NCI-H510A (cell line): ENCODE data around the gene PTGS1.

Source experiments
- DNase-seq: peaks from one replicate; lab custom pipeline; 2025; lab: John Stamatoyannopoulos, UW

PTGS1 gene

GRCh38 chr9:122374885-122375420, 4.1 kb downstream of the PTGS1 start:
- DNase-seq: peak; percentile 29

DNA sequence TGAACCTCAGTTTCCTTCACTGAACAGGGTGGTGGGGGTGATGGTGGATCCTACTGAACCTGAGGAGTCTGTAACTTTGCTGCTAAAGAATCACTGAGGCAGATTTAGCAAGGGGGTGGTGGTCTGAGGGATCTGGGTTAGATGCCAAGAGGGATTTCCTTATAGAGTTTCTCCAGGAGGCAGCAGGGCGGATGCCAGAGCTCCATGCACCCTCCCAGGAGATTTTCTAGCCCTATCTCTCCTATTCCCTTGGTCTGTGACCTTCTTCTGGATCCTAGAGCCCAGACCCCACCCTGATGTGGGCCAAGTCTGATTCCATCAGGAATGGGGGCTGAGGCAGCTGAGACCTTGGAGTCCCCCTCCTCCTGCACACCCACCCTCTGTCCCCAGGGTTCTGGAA, 6.0 kb downstream of the PTGS1 start:
- no peak for DNase-seq

- DNase-seq: no peak
Measured at GRCh38 chr9:122377241-122378164, 6.7 kb downstream of the PTGS1 start.

- DNase-seq: no peak
Measured at GRCh38 chr9:122378236-122378635, 7.4 kb downstream of the PTGS1 start.

DNA sequence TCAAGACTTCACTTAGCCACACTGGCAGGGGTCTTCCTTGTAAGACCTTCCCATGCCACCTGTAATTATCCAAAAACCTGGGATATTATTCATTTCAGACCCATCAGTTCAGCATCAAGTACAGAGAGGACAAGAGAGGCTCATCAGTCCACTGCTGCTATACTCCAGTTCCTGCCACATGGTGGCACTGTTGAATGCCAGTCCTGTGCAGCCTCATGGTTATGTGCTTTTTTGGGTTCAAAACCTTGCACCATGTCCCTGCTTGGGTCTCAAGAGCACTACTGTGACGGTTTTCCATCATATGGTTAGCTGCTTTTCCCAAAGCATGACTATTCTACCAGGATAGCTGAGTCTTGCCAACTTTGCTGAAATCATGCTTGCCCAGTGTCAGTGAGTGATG, 8.5 kb downstream of the PTGS1 start:
- DNase-seq: no peak

GRCh38 chr9:122380293-122380692, 9.5 kb downstream of the PTGS1 start:
- no peak for DNase-seq

DNA sequence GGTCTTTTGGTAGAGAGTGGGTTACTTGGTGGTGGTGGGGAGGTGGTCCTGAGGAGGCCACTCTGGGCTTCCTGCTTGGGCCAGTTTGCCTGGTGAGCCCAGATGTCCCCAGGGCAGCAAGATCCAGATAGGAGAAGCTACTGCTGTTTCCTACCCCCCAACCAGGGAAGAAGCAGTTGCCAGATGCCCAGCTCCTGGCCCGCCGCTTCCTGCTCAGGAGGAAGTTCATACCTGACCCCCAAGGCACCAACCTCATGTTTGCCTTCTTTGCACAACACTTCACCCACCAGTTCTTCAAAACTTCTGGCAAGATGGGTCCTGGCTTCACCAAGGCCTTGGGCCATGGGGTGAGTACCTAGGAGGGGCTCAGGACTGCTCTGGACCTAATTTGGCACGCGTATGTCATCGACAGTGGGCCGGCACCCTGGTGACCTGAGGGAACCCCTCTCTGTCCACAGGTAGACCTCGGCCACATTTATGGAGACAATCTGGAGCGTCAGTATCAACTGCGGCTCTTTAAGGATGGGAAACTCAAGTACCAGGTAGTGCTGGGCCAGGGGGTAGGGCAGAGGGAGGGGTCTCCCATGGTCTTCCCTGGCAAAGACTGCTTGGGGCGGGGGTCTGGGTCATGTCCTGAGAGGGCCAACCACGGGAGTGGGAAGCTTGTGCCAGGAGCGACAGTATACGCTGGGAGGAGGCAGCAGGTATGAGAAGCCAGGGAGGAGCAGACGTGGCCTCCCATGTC, 10.6 kb downstream of the PTGS1 start:
- no peak for DNase-seq

DNA sequence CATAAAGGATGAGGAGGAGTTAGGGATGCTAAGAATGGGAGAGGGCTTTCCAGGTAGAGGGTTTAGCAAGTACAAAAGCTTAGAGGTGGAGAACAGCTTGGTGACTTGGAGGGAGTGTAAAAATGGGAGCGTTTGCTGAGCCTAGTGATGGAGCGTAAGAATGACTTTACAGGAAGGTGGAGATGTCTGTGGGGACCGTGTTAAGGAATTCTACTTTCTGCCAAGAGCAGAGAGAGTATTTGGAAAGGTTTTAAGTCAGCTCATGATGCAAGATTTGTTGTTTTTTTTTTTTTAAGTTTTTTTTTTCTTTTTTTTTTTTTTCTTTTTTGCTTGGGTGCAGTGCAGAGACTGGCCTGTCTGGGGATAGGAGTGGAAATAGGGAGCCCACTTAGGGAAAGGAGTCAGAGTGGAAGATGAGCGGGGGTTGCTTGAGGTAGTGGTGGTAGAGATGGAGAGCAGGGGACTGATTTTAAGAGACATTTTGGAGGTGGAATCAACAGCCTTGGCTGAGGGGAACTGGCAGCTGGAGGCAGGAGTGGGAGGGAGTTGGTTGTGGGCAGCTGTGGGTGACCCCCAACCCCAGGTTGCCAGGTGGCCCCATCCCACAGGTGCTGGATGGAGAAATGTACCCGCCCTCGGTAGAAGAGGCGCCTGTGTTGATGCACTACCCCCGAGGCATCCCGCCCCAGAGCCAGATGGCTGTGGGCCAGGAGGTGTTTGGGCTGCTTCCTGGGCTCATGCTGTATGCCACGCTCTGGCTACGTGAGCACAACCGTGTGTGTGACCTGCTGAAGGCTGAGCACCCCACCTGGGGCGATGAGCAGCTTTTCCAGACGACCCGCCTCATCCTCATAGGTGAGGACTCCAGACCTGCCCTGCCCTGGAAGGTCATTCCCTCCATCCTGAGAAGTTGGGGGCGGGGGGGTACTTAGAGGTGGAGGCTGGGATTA, 12.4 kb downstream of the PTGS1 start:
- DNase-seq: no peak

- no peak for DNase-seq
Measured at GRCh38 chr9:122383992-122384461, 13.2 kb downstream of the PTGS1 start.

DNA sequence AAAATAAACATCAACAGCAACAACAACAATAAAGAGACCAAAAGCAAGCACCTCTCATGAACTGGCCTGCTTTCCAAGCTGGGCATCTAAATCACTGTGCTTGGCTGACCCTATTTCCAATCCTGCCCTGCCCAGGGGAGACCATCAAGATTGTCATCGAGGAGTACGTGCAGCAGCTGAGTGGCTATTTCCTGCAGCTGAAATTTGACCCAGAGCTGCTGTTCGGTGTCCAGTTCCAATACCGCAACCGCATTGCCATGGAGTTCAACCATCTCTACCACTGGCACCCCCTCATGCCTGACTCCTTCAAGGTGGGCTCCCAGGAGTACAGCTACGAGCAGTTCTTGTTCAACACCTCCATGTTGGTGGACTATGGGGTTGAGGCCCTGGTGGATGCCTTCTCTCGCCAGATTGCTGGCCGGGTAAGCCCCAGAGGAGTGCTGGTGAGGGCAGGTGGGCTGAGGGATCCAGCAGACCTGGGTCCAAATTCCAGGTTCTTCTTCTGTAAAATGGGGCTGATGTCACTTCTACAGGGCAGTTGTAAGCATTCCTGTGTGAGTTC, 15.6 kb downstream of the PTGS1 start:
- DNase-seq: peak; percentile 18

DNA sequence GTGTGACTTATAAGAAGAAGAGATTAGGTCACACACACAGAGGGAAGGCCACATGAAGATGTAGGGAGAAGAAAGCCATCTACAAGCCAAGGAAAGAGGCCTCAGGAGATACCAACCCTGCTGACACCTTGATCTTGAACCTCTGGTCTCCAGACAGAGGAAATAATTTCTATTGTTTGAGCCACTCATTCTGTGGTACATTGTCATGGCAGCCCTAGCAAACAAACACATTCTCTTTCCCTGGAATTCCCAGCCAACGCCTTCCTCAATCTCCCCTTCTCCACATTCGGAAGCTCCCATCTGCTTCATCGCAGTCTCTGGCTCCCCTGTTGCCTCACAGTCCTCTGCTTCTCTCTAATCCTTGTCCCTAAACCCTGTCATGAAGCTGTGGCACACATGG, 16.7 kb downstream of the PTGS1 start:
- DNase-seq: no peak

DNA sequence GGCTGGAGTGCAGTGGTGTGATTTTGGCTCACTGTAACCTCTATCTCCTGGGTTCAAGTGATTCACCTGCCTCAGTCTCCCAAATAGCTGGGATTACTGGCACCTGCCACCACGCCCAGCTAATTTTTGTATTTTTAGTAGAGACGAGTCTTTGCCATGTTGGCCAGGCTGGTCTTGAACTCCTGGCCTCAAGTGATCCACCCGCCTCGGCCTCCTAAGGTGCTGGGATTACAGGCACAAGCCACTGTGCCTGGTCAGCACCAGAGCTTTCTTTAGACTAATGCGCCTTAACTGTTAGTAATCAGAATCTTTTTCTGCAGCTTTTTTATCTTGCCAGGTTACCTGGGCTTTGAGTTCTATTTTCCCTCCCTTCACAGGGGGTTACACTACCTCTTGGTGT, 18.4 kb downstream of the PTGS1 start:
- DNase-seq: no peak

DNA sequence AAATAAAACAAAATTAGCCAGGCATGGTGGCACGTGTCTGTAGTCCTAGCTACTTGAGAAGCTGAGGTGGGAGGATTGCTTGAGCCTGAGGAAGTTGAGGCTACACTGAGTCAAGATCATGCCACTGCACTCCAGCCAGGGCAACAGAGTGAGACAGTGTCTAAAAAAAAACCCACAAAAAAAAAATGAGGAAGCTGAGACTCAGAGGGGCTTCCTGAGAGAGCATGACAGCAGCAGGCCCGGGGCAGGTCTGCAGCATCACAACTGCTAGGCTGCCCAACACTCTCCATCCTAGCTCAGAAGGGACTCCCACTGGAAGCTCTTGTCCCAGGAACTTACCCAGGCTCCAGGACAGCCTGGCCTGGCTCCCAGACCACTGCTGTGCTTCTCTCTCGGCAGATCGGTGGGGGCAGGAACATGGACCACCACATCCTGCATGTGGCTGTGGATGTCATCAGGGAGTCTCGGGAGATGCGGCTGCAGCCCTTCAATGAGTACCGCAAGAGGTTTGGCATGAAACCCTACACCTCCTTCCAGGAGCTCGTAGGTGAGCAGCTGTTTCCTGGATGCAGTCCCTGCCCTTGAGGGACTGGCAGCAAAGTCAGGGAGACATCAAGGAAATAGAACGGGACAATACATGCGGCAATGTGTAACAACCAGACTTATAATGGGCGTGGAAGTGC, 19.1 kb downstream of the PTGS1 start:
- DNase-seq: peak; percentile 42

DNA sequence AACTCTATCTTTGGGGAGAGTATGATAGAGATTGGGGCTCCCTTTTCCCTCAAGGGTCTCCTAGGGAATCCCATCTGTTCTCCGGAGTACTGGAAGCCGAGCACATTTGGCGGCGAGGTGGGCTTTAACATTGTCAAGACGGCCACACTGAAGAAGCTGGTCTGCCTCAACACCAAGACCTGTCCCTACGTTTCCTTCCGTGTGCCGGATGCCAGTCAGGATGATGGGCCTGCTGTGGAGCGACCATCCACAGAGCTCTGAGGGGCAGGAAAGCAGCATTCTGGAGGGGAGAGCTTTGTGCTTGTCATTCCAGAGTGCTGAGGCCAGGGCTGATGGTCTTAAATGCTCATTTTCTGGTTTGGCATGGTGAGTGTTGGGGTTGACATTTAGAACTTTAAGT, 21.5 kb downstream of the PTGS1 start:
- no peak for DNase-seq

- no peak for DNase-seq
Measured at GRCh38 chr9:122392714-122393113, 21.9 kb downstream of the PTGS1 start.

GRCh38 chr9:122393284-122393983, 22.6 kb downstream of the PTGS1 start:
- no peak for DNase-seq

DNA sequence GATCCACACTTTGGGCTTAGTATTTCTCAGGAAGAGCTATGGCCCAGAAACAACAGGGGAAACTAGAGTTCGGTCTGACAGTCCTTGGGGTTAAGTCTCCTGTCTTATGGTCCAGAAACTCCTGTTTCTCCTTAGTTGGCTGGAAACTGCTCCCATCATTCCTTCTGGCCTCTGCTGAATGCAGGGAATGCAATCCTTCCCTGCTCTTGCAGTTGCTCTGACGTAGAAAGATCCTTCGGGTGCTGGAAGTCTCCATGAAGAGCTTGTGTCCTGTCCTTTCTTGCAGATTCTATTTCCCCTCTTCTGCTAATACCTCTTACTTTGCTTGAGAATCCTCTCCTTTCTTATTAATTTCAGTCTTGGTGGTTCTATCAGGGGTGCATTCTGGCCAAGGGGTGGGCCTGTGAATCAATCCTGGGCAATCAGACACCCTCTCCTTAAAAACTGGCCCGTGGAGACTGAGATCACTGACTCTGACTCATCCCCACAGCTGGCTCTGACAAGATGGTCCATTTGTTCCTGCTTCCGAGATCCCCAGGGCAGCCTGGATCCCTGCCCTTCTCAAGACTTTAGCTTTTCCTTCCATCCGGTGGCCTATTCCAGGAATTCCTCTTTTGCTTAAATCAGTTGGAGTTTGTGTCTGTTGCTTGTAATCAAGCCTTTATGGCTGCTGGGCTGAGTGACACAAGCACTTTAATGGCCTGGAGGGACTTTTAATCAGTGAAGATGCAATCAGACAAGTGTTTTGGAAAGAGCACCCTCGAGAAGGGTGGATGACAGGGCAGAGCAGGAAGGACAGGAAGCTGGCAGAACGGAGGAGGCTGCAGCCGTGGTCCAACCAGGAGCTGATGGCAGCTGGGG, 23.7 kb downstream of the PTGS1 start:
- DNase-seq: no peak

GRCh38 chr9:122396614-122397148, 25.9 kb downstream of the PTGS1 start:
- no peak for DNase-seq

DNA sequence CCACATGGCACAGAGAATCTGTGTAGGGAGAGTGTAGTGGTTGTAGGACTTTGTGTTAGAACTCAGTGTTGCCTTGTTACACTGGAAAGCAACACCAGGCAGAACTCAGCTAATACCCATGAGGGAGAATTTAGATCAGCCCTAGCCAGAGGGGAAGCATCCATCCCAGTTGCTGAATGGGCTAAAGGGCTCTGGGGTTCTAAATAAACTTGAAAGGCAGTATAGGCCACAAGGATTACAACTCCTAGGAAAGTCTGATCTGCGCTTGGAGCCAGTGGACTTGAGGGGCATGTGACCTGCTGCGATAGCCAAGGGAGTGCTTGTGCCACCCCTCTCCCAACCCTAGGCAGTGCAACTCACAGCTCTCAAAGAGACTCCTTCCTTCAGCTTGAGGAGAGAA, 26.9 kb downstream of the PTGS1 start:
- DNase-seq: no peak
